Liver (tissue), 9 donors: ENCODE data around the gene DCBLD2. TPM values are rescaled to one million over a fixed set of nuclear protein-coding genes. Genes with fewer than 3 reads are reported as not detected.
A peak's percentile ranks its signal among the peaks of the same experiment; 100 is the strongest.

Experiments used
- DNase-seq: peaks from one replicate; pipeline ENCODE4 v3.0.0-alpha.2; 2017; ENCODE audit warnings: low spot score
- H3K27ac ChIP-seq, 2 donors: one replicate each; pipeline ENCODE4 v1.7.0; 2013; ENCODE audit warnings: inconsistent platforms in 2 of 2, low read length in 2 of 2, control low read depth in 1 of 2, low read depth in 1 of 2, mild to moderate bottlenecking in 1 of 2
- H3K27me3 ChIP-seq, 4 donors: one replicate each; pipeline versions ENCODE4 v1.6.1 to v1.7.0; 2013; ENCODE audit warnings: low read length in 3 of 4, inconsistent platforms in 1 of 4, mild to moderate bottlenecking in 1 of 4, moderate library complexity in 1 of 4; ENCODE audit not compliant: control insufficient read depth in 4 of 4, insufficient read depth in 4 of 4
- H3K36me3 ChIP-seq, 4 donors: one replicate each; pipeline versions ENCODE4 v1.6.1 to v1.7.0; 2013; ENCODE audit warnings: low read length in 3 of 4, mild to moderate bottlenecking in 3 of 4, low read depth in 1 of 4, moderate library complexity in 1 of 4; ENCODE audit not compliant: control insufficient read depth in 4 of 4, insufficient read depth in 3 of 4
- H3K4me1 ChIP-seq, 4 donors: one replicate each; pipeline versions ENCODE4 v1.6.1 to v1.7.0; 2013; ENCODE audit warnings: low read length in 3 of 4, mild to moderate bottlenecking in 3 of 4, moderate library complexity in 1 of 4; ENCODE audit not compliant: control insufficient read depth in 4 of 4, insufficient read depth in 4 of 4
- H3K4me3 ChIP-seq, 3 donors: one replicate each; pipeline versions ENCODE4 v1.6.1 to v1.7.0; 2013; ENCODE audit warnings: low read length in 3 of 3, control low read depth in 1 of 3, low read depth in 1 of 3, mild to moderate bottlenecking in 1 of 3
- H3K9ac ChIP-seq, 2 donors: one replicate each; pipeline ENCODE4 v1.7.0; 2013; ENCODE audit warnings: low read length in 2 of 2, mild to moderate bottlenecking in 2 of 2, moderate library complexity in 2 of 2, control low read depth in 1 of 2, low read depth in 1 of 2
- H3K9me3 ChIP-seq, 4 donors: one replicate each; pipeline versions ENCODE4 v1.6.1 to v1.7.0; 2013; ENCODE audit warnings: low read length in 3 of 4; ENCODE audit not compliant: control insufficient read depth in 4 of 4
- EGR1 ChIP-seq, 2 donors: IDR thresholded peaks; 2 replicates each; pipeline ENCODE4 v1.6.1; 2016 to 2018; ENCODE audit warnings: antibody characterized with exemption in 2 of 2, low read depth in 2 of 2
- FOXA1 ChIP-seq: IDR thresholded peaks from 2 replicates; pipeline ENCODE4 v1.6.1; 2016; ENCODE audit warnings: antibody characterized with exemption
- FOXA2 ChIP-seq: IDR thresholded peaks from 2 replicates; pipeline ENCODE4 v1.6.1; 2016; ENCODE audit warnings: antibody characterized with exemption
- GABPA ChIP-seq, 2 donors: IDR thresholded peaks in 1 of 2; conservative IDR thresholded peaks in 1 of 2; 2 replicates each; pipeline ENCODE4 v1.6.1; 2016; ENCODE audit warnings: antibody characterized with exemption in 2 of 2, mild to moderate bottlenecking in 1 of 2, moderate library complexity in 1 of 2
- HNF4A ChIP-seq, 2 donors: conservative IDR thresholded peaks; 2 replicates each; pipeline ENCODE4 v1.6.1; 2016; ENCODE audit warnings: antibody characterized with exemption in 2 of 2, mild to moderate bottlenecking in 2 of 2
- HNF4G ChIP-seq: IDR thresholded peaks from 2 replicates; pipeline ENCODE4 v1.6.1; 2016; ENCODE audit warnings: antibody characterized with exemption
- JUND ChIP-seq, 2 donors: IDR thresholded peaks; 2 replicates each; pipeline ENCODE4 v1.6.1; 2016; ENCODE audit warnings: antibody characterized with exemption in 2 of 2
- NR2F2 ChIP-seq: IDR thresholded peaks from 2 replicates; pipeline ENCODE4 v1.6.1; 2016; ENCODE audit warnings: antibody characterized with exemption
- RAD21 ChIP-seq, 2 donors: IDR thresholded peaks; 2 replicates each; pipeline ENCODE4 v1.6.1; 2016; ENCODE audit warnings: antibody characterized with exemption in 2 of 2, mild to moderate bottlenecking in 2 of 2
- REST ChIP-seq: IDR thresholded peaks from 2 replicates; pipeline ENCODE4 v1.6.1; 2016; ENCODE audit warnings: antibody characterized with exemption, mild to moderate bottlenecking
- RXRA ChIP-seq, 2 donors: IDR thresholded peaks; 2 replicates each; pipeline ENCODE4 v1.6.1; 2017 to 2018; ENCODE audit warnings: antibody characterized with exemption in 2 of 2, mild to moderate bottlenecking in 1 of 2
- SP1 ChIP-seq: IDR thresholded peaks from 2 replicates; pipeline ENCODE4 v1.6.1; 2018; ENCODE audit warnings: antibody characterized with exemption, mild to moderate bottlenecking
- TAF1 ChIP-seq: conservative IDR thresholded peaks from 2 replicates; pipeline ENCODE4 v1.6.1; 2016; ENCODE audit warnings: antibody characterized with exemption, mild to moderate bottlenecking
- YY1 ChIP-seq: IDR thresholded peaks from 2 replicates; pipeline ENCODE4 v1.6.1; 2016; ENCODE audit warnings: antibody characterized with exemption, mild to moderate bottlenecking
- whole genome bisulfite sequencing: extraction: QIAGEN DNeasy Blood & Tissue Kit; methylation state at CpG from one replicate; pipeline ENCODE4 v1.1.7; 2013; 5-methylcytosine and 5-hydroxymethylcytosine counted together
- polyA plus RNA-seq, 2 donors: library from polyadenylated mRNA; stranded (reverse) in 1 of 2; unstranded in 1 of 2; fragments of 200-250 nt in 1 of 2; fragments of >200 nt in 1 of 2; fragmentation: Nextera tagmentation in 1 of 2; extraction: Ambion mirVana in 1 of 2; gene quantifications; one replicate each; pipeline versions ENCODE4 v1.2.1 to v1.2.3, GENCODE V29; 2013 to 2015
- total RNA-seq, 2 donors: library from RNA; depleted of rRNA; stranded (reverse); fragments of >200 nt; gene quantifications; one replicate each; pipeline ENCODE4 v1.2.3, GENCODE V29; 2014
- TF ChIP-seq, protein P1 (sequence below): IDR thresholded peaks from 2 replicates; pipeline ENCODE4 v1.6.1; 2016; ENCODE audit warnings: antibody characterized with exemption
- TF ChIP-seq, protein P2 (sequence below): fragments of 150-350 bp; IDR thresholded peaks from 2 replicates; pipeline ENCODE4 v1.5.1; 2017; ENCODE audit warnings: improper control_type of control experiment, low read depth, low read length; ENCODE audit not compliant: missing input control
- TF ChIP-seq, protein P3 (sequence below): IDR thresholded peaks from 2 replicates; pipeline ENCODE4 v1.6.1; 2016; ENCODE audit warnings: antibody characterized with exemption
- TF ChIP-seq, protein P4 (sequence below): IDR thresholded peaks from 2 replicates; pipeline ENCODE4 v1.6.1; 2016; ENCODE audit warnings: antibody characterized with exemption
- donor health status: healthy.
- donor health status: healthy.
- donor health status: healthy.
- donor health status: healthy.
- donor health status: healthy.

Gene DCBLD2
- total and polyA plus RNA-seq, 4 donors: 4.7 to 14.7 (median 9.1) TPM

GRCh38 chr3:98812851-98813374, 88.6 kb downstream of the DCBLD2 start:
- no peak for DNase-seq
- Histone ChIP-seq H3K36me3 (peaks cover 0 to 5% (median under 1%) of the 10 kb centered on the region in 4 donors), H3K9me3 (no peaks in the 10 kb centered on the region), H3K4me1 (peaks cover 2 to 30% (median 21%) of the 10 kb centered on the region in 4 donors), H3K4me3 (no peak overlapping the region), H3K27ac (no peak overlapping the region), H3K9ac (no peak overlapping the region), H3K27me3 (no peaks in the 10 kb centered on the region)
- 24% methylated on average over 5 of the region's 5 CpGs for WGBS
- TF ChIP-seq EGR1 (IDR thresholded peaks at IDR 0.05; ENCODE audit: low read depth in 2 of 2) (no peak), REST (peak; percentile 14), YY1 (peak; percentile 50), GABPA (IDR thresholded peaks at IDR 0.05 in 1 of 2, conservative IDR thresholded peaks at IDR 0.05 in 1 of 2) (no peak), HNF4A (conservative IDR thresholded peaks at IDR 0.05) (peak; percentile 58 to 68), FOXA1 (peak; percentile 76), RXRA (IDR thresholded peaks at IDR 0.05) (peak; percentile 80), NR2F2 (no peak), SP1 (no peak), JUND (IDR thresholded peaks at IDR 0.05) (peak; percentile 62 to 64), FOXA2 (peak; percentile 90), RAD21 (IDR thresholded peaks at IDR 0.05) (peak; percentile 78 to 81), HNF4G (no peak), TAF1 (no peak)
- TF ChIP-seq, protein P1, sequence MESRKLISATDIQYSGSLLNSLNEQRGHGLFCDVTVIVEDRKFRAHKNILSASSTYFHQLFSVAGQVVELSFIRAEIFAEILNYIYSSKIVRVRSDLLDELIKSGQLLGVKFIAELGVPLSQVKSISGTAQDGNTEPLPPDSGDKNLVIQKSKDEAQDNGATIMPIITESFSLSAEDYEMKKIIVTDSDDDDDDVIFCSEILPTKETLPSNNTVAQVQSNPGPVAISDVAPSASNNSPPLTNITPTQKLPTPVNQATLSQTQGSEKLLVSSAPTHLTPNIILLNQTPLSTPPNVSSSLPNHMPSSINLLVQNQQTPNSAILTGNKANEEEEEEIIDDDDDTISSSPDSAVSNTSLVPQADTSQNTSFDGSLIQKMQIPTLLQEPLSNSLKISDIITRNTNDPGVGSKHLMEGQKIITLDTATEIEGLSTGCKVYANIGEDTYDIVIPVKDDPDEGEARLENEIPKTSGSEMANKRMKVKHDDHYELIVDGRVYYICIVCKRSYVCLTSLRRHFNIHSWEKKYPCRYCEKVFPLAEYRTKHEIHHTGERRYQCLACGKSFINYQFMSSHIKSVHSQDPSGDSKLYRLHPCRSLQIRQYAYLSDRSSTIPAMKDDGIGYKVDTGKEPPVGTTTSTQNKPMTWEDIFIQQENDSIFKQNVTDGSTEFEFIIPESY: peak; percentile 69
- TF ChIP-seq, protein P2, sequence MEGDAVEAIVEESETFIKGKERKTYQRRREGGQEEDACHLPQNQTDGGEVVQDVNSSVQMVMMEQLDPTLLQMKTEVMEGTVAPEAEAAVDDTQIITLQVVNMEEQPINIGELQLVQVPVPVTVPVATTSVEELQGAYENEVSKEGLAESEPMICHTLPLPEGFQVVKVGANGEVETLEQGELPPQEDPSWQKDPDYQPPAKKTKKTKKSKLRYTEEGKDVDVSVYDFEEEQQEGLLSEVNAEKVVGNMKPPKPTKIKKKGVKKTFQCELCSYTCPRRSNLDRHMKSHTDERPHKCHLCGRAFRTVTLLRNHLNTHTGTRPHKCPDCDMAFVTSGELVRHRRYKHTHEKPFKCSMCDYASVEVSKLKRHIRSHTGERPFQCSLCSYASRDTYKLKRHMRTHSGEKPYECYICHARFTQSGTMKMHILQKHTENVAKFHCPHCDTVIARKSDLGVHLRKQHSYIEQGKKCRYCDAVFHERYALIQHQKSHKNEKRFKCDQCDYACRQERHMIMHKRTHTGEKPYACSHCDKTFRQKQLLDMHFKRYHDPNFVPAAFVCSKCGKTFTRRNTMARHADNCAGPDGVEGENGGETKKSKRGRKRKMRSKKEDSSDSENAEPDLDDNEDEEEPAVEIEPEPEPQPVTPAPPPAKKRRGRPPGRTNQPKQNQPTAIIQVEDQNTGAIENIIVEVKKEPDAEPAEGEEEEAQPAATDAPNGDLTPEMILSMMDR: peak; percentile 69
- TF ChIP-seq, protein P3, sequence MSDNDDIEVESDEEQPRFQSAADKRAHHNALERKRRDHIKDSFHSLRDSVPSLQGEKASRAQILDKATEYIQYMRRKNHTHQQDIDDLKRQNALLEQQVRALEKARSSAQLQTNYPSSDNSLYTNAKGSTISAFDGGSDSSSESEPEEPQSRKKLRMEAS: peak; percentile 47
- TF ChIP-seq, protein P4, sequence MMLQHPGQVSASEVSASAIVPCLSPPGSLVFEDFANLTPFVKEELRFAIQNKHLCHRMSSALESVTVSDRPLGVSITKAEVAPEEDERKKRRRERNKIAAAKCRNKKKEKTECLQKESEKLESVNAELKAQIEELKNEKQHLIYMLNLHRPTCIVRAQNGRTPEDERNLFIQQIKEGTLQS: peak; percentile 27
